Measurements from ENCODE around the gene KCNH6.

DNA sequence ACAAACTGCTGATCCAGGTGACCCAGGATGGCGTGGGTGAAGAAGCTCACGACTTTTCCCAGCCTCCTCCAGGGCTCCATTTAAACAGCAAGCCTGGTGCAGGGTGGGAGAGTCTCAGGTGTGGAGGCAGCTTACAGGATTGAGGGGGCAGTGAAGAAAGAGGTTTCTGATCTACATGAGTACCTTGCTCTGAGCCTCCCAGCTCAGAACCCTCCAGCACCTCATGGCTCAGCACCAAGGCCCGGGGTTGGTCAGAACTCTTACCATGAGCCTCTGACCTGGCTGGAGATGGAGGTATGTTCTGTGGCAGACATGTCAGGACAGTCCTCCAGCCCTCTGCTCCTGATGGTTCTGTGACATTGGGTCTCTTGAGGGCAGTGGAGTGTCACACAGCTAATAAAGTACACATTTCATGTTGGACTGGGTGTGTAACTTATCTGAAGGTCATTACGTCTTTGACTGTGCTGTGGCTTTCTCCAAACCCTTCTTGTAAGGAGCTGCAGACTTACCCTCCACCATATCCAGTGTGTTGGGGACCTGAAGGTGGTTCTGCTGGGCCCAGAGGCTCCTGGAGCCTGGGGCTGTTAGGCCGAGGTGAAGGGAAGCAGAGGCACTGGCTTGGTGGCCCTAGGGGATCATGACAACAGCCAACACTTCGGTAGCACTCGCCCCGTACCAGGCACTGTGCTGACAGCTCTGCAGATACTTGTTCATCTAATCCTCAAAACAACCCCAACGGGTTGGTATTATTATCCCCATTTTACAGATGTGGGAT, 23.3 kb downstream of the KCNH6 start:
- no peak for TF ChIP-seq CTCF (IDR thresholded peaks at IDR 0.05; ENCODE audit: insufficient read depth, low read length)
- TF ChIP-seq POLR2AphosphoS5 (IDR thresholded peaks at IDR 0.05; ENCODE audit: low read depth): no peak
- TF ChIP-seq GABPA (IDR thresholded peaks at IDR 0.05; ENCODE audit: low read depth): no peak
- no peak for TF ChIP-seq REST (IDR thresholded peaks at IDR 0.05; ENCODE audit: insufficient replicate concordance, low read depth)
- no peak for TF ChIP-seq SPI1 (IDR thresholded peaks at IDR 0.05; ENCODE audit: borderline replicate concordance, low read depth)

All from HL-60 (cell line).